ENCODE data around the gene MLYCD.

Gene MLYCD

DNA sequence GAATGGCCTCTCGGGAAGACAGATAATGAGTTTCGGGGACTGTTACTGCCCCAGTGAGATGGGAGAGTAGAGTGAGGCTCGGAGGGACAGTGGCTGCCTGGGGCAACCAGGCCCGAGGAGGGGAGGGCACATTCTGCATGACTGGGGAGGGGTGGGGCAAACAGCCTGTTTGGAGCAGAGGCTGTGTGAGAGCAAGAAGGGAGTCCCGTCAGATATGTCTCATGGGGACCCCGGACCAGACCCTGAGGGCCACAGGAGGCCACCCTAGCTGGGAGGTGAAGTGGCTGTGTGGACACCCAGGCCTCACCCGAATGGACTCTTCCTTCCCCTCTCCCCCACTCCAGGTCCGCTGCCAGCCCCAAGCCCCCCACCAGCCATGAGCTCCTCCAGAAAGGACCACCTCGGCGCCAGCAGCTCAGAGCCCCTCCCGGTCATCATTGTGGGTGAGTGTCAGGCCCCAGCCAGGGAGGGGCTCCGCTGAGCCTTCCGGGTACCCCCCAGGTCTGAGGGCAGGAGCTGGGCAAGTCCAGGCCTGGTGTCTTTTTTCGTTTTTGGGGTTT lies 58.5 kb downstream of the MLYCD start:
- H3K4me1 ChIP-seq = peaks cover 5% of the 10 kb centered on the region; the same call in 1 of the 2 replicates
- peaks cover 12% of the 10 kb centered on the region for H3K27me3 ChIP-seq
- no peak for TF ChIP-seq CTCF (IDR thresholded peaks at IDR 0.05; ENCODE audit: low read depth, low read length)

DNA sequence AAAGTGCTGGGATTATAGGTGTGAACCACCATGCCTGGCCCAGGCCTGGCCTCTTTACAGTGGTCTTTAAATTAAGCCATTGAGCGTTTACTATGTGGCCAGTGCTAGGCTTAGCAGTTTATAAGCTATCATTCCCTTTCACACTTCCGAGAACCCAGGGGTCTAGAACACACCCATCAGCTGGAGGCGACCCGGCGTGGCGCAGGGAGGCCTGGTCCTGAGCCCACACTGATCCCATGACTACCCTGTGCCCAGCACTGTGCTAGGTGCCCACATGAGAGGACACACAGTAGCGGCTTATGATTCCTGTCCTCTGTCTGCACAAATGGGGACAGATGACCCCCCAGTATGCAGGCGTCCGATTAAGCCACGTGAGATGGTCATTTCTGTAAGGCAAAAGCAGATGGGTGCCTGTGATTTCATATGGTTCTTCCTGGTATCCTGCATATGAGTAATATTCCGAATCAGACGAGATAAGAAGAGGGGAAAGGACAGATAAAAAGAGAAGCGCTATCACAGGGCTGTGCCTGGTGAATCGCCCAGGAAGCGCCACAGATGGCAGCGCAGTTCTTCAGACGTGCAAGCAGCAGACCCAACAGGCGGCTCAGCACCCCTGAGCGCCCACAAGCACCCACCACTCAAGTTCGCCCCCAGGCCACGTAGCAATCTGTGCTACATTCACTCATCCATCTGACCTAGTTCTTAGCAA lies 59.4 kb downstream of the MLYCD start:
- H3K27me3 ChIP-seq = peaks cover 12% of the 10 kb centered on the region
- peaks cover 5% of the 10 kb centered on the region; the same call in 1 of the 2 replicates for H3K4me1 ChIP-seq
- TF ChIP-seq CTCF (IDR thresholded peaks at IDR 0.05; ENCODE audit: low read depth, low read length) = no peak
- no peaks in the 10 kb centered on the region for H3K9me3 ChIP-seq
- peak; percentile 49 for DNase-seq
- H3K4me3 ChIP-seq (ENCODE audit: low read depth, low read length) = no peak overlapping the region
- no peaks in the 10 kb centered on the region for H3K36me3 ChIP-seq

More for the DNA sequence above, 58.5 kb downstream of the MLYCD start:
- H3K4me3 ChIP-seq (ENCODE audit: low read depth, low read length) = no peak overlapping the region
- DNase-seq = no peak
- no peaks in the 10 kb centered on the region for H3K9me3 ChIP-seq
- H3K36me3 ChIP-seq = no peaks in the 10 kb centered on the region

GRCh38 chr16:83958846-83959565 lies 60.1 kb downstream of the MLYCD start:
- peaks cover 12% of the 10 kb centered on the region for H3K27me3 ChIP-seq
- H3K36me3 ChIP-seq = no peaks in the 10 kb centered on the region
- H3K4me3 ChIP-seq (ENCODE audit: low read depth, low read length) = no peak overlapping the region
- DNase-seq = no peak
- no peak for TF ChIP-seq CTCF (IDR thresholded peaks at IDR 0.05; ENCODE audit: low read depth, low read length)
- no peaks in the 10 kb centered on the region for H3K9me3 ChIP-seq
- peaks cover 5% of the 10 kb centered on the region; the same call in 1 of the 2 replicates for H3K4me1 ChIP-seq

GRCh38 chr16:83959656-83960434 lies 60.9 kb downstream of the MLYCD start:
- Histone ChIP-seq H3K9me3 (no peaks in the 10 kb centered on the region), H3K36me3 (no peaks in the 10 kb centered on the region), H3K27me3 (peaks cover 5% of the 10 kb centered on the region), H3K4me3 (ENCODE audit: low read depth, low read length) (no peak overlapping the region), H3K4me1 (peaks cover 5% of the 10 kb centered on the region; the same call in 1 of the 2 replicates)
- DNase-seq = no peak
- TF ChIP-seq CTCF (IDR thresholded peaks at IDR 0.05; ENCODE audit: low read depth, low read length) = no peak

GRCh38 chr16:83960521-83961249 lies 61.8 kb downstream of the MLYCD start:
- Histone ChIP-seq H3K36me3 (no peaks in the 10 kb centered on the region), H3K9me3 (no peaks in the 10 kb centered on the region), H3K4me3 (ENCODE audit: low read depth, low read length) (no peak overlapping the region), H3K27me3 (no peaks in the 10 kb centered on the region), H3K4me1 (peaks cover 5% of the 10 kb centered on the region; the same call in 1 of the 2 replicates)
- no peak for DNase-seq
- no peak for TF ChIP-seq CTCF (IDR thresholded peaks at IDR 0.05; ENCODE audit: low read depth, low read length)
